ENCODE measurements around the gene FBXL15.

Gene FBXL15

DNA sequence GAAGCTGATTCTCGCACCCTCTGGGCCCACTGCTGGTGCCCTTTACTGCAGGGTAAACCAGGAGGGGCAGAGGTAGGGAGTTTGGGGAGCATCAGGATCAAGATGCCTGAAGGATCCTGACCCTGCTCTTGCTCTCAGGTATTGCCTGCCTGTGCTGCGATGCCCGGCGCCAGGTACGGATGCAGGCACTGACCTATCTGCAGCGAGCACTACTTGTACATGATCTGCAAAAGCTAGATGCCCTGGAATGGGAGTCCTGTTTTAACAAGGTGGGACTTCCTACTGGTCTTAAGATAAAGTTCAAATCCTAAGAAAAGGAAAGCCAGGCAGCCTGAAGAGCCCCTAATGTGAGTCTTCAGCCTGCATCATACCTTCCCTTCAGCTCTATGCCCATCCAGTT lies 41.3 kb upstream of the FBXL15 start:
- Histone ChIP-seq H3K4me1 (ENCODE audit: control insufficient read depth in 1 of 2, insufficient read depth in 1 of 2, low read depth in 1 of 2, low read length in 1 of 2) (no peaks in the 10 kb centered on the region), H3K9me3 (no peaks in the 10 kb centered on the region), H3K27me3 (no peaks in the 10 kb centered on the region), H3K36me3 (peaks cover 95% of the 10 kb centered on the region), H3K27ac (no peak overlapping the region), H3K4me3 (ENCODE audit: low read depth in 1 of 2, low read length in 1 of 2) (no peak overlapping the region)
- TF ChIP-seq, protein P1, sequence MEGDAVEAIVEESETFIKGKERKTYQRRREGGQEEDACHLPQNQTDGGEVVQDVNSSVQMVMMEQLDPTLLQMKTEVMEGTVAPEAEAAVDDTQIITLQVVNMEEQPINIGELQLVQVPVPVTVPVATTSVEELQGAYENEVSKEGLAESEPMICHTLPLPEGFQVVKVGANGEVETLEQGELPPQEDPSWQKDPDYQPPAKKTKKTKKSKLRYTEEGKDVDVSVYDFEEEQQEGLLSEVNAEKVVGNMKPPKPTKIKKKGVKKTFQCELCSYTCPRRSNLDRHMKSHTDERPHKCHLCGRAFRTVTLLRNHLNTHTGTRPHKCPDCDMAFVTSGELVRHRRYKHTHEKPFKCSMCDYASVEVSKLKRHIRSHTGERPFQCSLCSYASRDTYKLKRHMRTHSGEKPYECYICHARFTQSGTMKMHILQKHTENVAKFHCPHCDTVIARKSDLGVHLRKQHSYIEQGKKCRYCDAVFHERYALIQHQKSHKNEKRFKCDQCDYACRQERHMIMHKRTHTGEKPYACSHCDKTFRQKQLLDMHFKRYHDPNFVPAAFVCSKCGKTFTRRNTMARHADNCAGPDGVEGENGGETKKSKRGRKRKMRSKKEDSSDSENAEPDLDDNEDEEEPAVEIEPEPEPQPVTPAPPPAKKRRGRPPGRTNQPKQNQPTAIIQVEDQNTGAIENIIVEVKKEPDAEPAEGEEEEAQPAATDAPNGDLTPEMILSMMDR (IDR thresholded peaks at IDR 0.05): no peak

DNA sequence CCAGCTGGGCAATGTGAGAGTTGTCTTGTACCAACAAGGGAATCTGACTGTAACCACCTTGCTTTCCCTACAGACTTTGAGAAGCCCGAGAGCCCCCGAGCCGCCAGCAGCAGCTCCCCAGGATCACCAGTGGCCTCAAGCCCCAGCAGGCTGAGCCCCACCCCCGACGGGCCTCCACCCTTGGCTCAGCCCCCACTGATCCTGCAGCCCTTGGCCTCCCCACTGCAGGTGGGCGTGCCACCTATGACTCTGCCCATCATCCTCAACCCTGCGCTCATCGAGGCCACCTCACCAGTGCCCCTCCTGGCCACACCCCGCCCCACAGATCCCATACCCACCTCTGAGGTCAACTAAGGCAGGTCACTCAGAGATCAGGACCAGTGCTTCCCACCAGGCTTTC lies 38.7 kb upstream of the FBXL15 start:
- Histone ChIP-seq H3K27ac (no peak overlapping the region), H3K9me3 (no peaks in the 10 kb centered on the region), H3K4me1 (ENCODE audit: control insufficient read depth in 1 of 2, insufficient read depth in 1 of 2, low read depth in 1 of 2, low read length in 1 of 2) (no peaks in the 10 kb centered on the region), H3K36me3 (peaks cover 69% of the 10 kb centered on the region), H3K4me3 (ENCODE audit: low read depth in 1 of 2, low read length in 1 of 2) (no peak overlapping the region), H3K27me3 (no peaks in the 10 kb centered on the region)
- TF ChIP-seq, protein P1 (IDR thresholded peaks at IDR 0.05): no peak

DNA sequence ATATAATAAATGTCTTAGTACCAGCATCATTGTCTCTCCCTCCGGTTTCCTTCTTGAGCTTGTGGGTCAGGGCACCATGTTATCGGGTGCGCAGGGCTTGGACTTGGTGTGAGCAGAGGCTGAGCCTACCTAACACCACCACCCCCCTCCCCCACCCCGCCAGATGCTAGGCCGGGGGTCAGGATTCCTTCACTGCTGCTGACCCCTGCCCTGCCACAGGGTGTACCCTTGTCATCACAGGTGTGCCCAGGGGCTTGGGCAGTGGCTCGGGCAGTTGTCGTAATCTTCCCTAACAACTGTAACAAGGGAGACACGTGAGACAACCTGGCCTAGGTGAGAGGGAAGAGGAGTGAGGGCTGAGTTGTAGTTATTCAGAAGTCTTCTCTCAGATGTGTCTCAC lies 37.8 kb upstream of the FBXL15 start:
- Histone ChIP-seq H3K27ac (no peak overlapping the region), H3K27me3 (no peaks in the 10 kb centered on the region), H3K36me3 (peaks cover 60% of the 10 kb centered on the region), H3K4me1 (ENCODE audit: control insufficient read depth in 1 of 2, insufficient read depth in 1 of 2, low read depth in 1 of 2, low read length in 1 of 2) (no peaks in the 10 kb centered on the region), H3K9me3 (no peaks in the 10 kb centered on the region), H3K4me3 (ENCODE audit: low read depth in 1 of 2, low read length in 1 of 2) (no peak overlapping the region)
- TF ChIP-seq, protein P1 (IDR thresholded peaks at IDR 0.05): no peak

DNA sequence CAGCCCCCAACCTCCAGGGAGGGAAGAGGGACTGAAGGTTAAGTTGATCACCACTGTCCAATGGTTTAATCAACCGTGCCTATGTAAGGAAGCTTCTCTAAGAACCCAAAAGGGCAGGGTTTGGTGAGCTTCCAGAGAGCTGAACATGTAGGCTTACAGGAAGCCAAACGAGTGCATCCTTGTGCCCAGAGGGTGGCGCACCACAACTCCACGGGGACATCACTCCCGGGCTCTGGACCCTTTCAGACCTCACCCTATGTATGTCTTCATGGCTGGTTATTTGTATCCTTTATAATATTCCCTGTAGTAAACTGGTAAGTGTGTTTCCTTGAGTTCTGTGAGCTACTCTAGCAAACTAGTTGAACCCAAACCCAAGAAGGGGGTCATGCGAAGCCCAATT lies 36.6 kb upstream of the FBXL15 start:
- peaks cover 49% of the 10 kb centered on the region for H3K36me3 ChIP-seq
- H3K27ac ChIP-seq: no peak overlapping the region
- TF ChIP-seq, protein P1 (IDR thresholded peaks at IDR 0.05): no peak
- H3K27me3 ChIP-seq: peaks cover 3% of the 10 kb centered on the region
- no peaks in the 10 kb centered on the region for H3K4me1 ChIP-seq (ENCODE audit: control insufficient read depth in 1 of 2, insufficient read depth in 1 of 2, low read depth in 1 of 2, low read length in 1 of 2)
- no peak overlapping the region for H3K4me3 ChIP-seq (ENCODE audit: low read depth in 1 of 2, low read length in 1 of 2)
- H3K9me3 ChIP-seq: no peaks in the 10 kb centered on the region

DNA sequence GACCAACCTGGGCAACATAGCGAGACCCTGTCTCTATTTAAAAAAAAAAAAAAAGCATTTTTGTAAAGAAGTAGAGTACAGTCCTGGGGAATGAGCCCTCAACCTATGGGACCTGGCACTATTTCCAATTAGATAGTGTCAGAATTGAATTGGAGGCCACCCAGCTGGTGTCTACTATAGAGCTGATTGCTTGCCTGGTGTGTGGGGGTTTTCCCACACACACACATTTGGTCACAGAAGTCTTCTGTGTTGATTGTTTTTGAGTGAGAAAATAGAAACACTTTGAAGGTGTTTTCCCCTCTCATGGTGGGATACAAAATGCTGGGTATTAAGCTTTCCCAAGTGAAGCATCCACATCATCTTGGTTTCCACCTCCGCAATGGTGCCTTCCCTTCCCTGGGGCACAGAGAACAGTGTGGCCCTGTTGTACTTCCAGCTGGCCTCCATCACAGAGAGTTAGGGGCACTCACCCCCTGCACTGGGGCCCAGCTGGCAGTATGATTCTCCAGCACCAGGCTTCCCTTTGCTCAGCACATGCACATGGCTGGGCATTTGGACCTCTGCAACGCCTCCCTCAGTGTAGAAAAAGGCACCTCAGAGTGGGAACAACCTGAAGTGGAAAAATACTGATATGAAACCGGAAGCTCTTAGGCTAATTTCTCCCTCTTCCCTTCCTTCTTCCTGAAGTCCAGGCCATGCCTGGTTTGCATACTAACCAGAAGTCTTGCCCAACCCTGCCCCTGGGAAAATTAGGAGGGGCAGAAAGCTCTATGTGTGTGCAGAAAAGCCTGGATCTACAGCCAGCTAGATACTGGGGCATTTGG lies 35.8 kb upstream of the FBXL15 start:
- TF ChIP-seq, protein P1 (IDR thresholded peaks at IDR 0.05): no peak
- Histone ChIP-seq H3K27me3 (peaks cover 9% of the 10 kb centered on the region), H3K36me3 (peaks cover 41% of the 10 kb centered on the region), H3K4me3 (ENCODE audit: low read depth in 1 of 2, low read length in 1 of 2) (no peak overlapping the region), H3K27ac (no peak overlapping the region), H3K4me1 (ENCODE audit: control insufficient read depth in 1 of 2, insufficient read depth in 1 of 2, low read depth in 1 of 2, low read length in 1 of 2) (no peaks in the 10 kb centered on the region), H3K9me3 (no peaks in the 10 kb centered on the region)
